Thyroid gland (tissue), 4 donors: ENCODE measurements around the gene TMPRSS11A. TPM values are rescaled to one million over a fixed set of nuclear protein-coding genes. Genes with fewer than 3 reads are reported as not detected.

Experiments
- DNase-seq, 2 donors: peaks; one replicate each; pipeline ENCODE4 v3.0.0-alpha.2; 2019
- H3K27ac ChIP-seq, 3 donors: fragments of 200-600 bp; sonication (generic); 1 replicate in 2 of 3; 2 replicates in 1 of 3; pipeline ENCODE4 v1.5.1; 2016 to 2019; ENCODE audit warnings: mild to moderate bottlenecking in 1 of 3, moderate library complexity in 1 of 3
- H3K27me3 ChIP-seq: fragments of 200-600 bp; sonication (generic); one replicate; pipeline ENCODE4 v1.5.1; 2019
- H3K36me3 ChIP-seq, 2 donors: fragments of 200-600 bp; sonication (generic); one replicate each; pipeline ENCODE4 v1.5.1; 2016 to 2019
- H3K4me1 ChIP-seq, 2 donors: fragments of 200-600 bp; sonication (generic); one replicate each; pipeline ENCODE4 v1.5.1; 2017 to 2019
- H3K4me3 ChIP-seq, 3 donors: fragments of 200-600 bp; sonication (generic); replicated peaks in 1 of 3; 1 replicate in 2 of 3; 2 replicates in 1 of 3; pipeline ENCODE4 v1.5.1; 2016; ENCODE audit warnings: mild to moderate bottlenecking in 1 of 3
- H3K9me3 ChIP-seq: fragments of 200-600 bp; sonication (generic); one replicate; pipeline ENCODE4 v1.5.1; 2017
- CTCF ChIP-seq, 6 experiments: fragments of 200-600 bp in 3 of 6; fragments of 450-650 bp in 3 of 6; sonication (generic) in 3 of 6; IDR thresholded peaks; one replicate each; pipeline ENCODE4 v1.5.1; 2016 to 2019; ENCODE audit warnings: antibody characterized with exemption in 6 of 6, mild to moderate bottlenecking in 2 of 6, inconsistent platforms in 1 of 6, moderate library complexity in 1 of 6
- POLR2A ChIP-seq, 2 donors: fragments of 450-650 bp; IDR thresholded peaks; one replicate each; pipeline ENCODE4 v1.6.1; 2017; ENCODE audit warnings: antibody characterized with exemption in 2 of 2, mild to moderate bottlenecking in 2 of 2, moderate library complexity in 1 of 2
- WGBS, 2 donors: methylation state at CpG; one replicate each; pipeline ENCODE4 v1.1.5; 2017; 5-methylcytosine and 5-hydroxymethylcytosine counted together
- intact Hi-C: fragments of 100-400 bp; cut with DNase I; formaldehyde crosslinking; loops from one replicate; pipeline ENCODE4 v1.15.1; 2023
- small RNA-seq: library from RNA; depleted of rRNA; stranded (forward); fragments of <200 nt; gene quantifications from one replicate; pipeline ENCODE3, GENCODE V24; 2016
- total RNA-seq, 4 donors: library from RNA; depleted of rRNA; stranded (reverse); fragments of >200 nt; gene quantifications; one replicate each; pipeline ENCODE4 v1.2.3, GENCODE V29; 2016

TMPRSS11A gene
- total RNA-seq, 4 donors from 2014 or later: not detected

- no peak overlapping the region for H3K27ac ChIP-seq
- intact Hi-C loops: no loop called here
- DNase-seq: no peak
- 71 to 72% methylated on average over 2 of the region's 2 CpGs for WGBS, 2 donors
- H3K9me3 ChIP-seq: no peaks in the 10 kb centered on the region
- H3K4me1 ChIP-seq: no peaks in the 10 kb centered on the region
- TF ChIP-seq CTCF (IDR thresholded peaks at IDR 0.05) (no peak), POLR2A (IDR thresholded peaks at IDR 0.05) (no peak)
- H3K27me3 ChIP-seq: no peaks in the 10 kb centered on the region
- no peak overlapping the region for H3K4me3 ChIP-seq
- no peaks in the 10 kb centered on the region for H3K36me3 ChIP-seq
These were observed 88.3 kb downstream of the TMPRSS11A start for GRCh38 chr4:67874986-67875385.

GRCh38 chr4:67873116-67873515 is 90.2 kb downstream of the TMPRSS11A start:
- Histone ChIP-seq H3K4me1 (no peaks in the 10 kb centered on the region), H3K36me3 (no peaks in the 10 kb centered on the region), H3K27me3 (no peaks in the 10 kb centered on the region), H3K27ac (no peak overlapping the region), H3K9me3 (no peaks in the 10 kb centered on the region), H3K4me3 (no peak overlapping the region)
- 77 to 82% methylated on average over 1 of the region's 1 CpG for WGBS, 2 donors
- intact Hi-C loops: no loop called here
- TF ChIP-seq POLR2A (IDR thresholded peaks at IDR 0.05) (no peak), CTCF (IDR thresholded peaks at IDR 0.05) (no peak)
- no peak for DNase-seq

GRCh38 chr4:67871867-67872266 is 91.4 kb downstream of the TMPRSS11A start:
- Histone ChIP-seq H3K36me3 (no peaks in the 10 kb centered on the region), H3K4me3 (no peak overlapping the region), H3K4me1 (no peaks in the 10 kb centered on the region), H3K9me3 (no peaks in the 10 kb centered on the region), H3K27me3 (no peaks in the 10 kb centered on the region), H3K27ac (no peak overlapping the region)
- no peak for DNase-seq
- TF ChIP-seq POLR2A (IDR thresholded peaks at IDR 0.05) (no peak), CTCF (IDR thresholded peaks at IDR 0.05) (no peak)
- intact Hi-C loops: no loop called here

GRCh38 chr4:67869580-67870190 is 93.6 kb downstream of the TMPRSS11A start:
- H3K9me3 ChIP-seq: no peaks in the 10 kb centered on the region
- H3K36me3 ChIP-seq: no peaks in the 10 kb centered on the region
- H3K4me3 ChIP-seq: no peak overlapping the region
- no peak for DNase-seq
- H3K27me3 ChIP-seq: no peaks in the 10 kb centered on the region
- TF ChIP-seq POLR2A (IDR thresholded peaks at IDR 0.05): no peak
- no peak for TF ChIP-seq CTCF (IDR thresholded peaks at IDR 0.05)
- no peaks in the 10 kb centered on the region for H3K4me1 ChIP-seq
- no peak overlapping the region for H3K27ac ChIP-seq
- 79 to 87% methylated on average over 4 of the region's 4 CpGs for WGBS, 2 donors
- intact Hi-C loops: no loop called here

- H3K36me3 ChIP-seq: no peaks in the 10 kb centered on the region
- intact Hi-C loops: no loop called here
- H3K4me3 ChIP-seq: no peak overlapping the region
- H3K9me3 ChIP-seq: no peaks in the 10 kb centered on the region
- H3K27ac ChIP-seq: no peak overlapping the region
- H3K27me3 ChIP-seq: no peaks in the 10 kb centered on the region
- DNase-seq: no peak
- WGBS, 2 donors: 73 to 76% methylated on average over 6 of the region's 6 CpGs
- H3K4me1 ChIP-seq: no peaks in the 10 kb centered on the region
- TF ChIP-seq POLR2A (IDR thresholded peaks at IDR 0.05) (no peak), CTCF (IDR thresholded peaks at IDR 0.05) (no peak)
These were observed 101.8 kb downstream of the TMPRSS11A start for GRCh38 chr4:67861513-67861912.

Small RNA genes within 50 kb of the gene (small RNA-seq; reads per million reads assigned to genes)
- not detected for gene RNU6-95P

Other genes starting within 250 kb of the TMPRSS11A start
- gene GNRHR, start 209.1 kb downstream of the TMPRSS11A start, total RNA-seq: not detected
- gene TMPRSS11D, start 79.5 kb downstream of the TMPRSS11A start, total RNA-seq: not detected
- gene TMPRSS11F, start 166.4 kb upstream of the TMPRSS11A start, total RNA-seq: not detected